GM19438 (cell line): Measurements from ENCODE around the gene SLC26A6.
A peak's percentile ranks its signal among the peaks of the same experiment; 100 is the strongest.

Experiments used
- ATAC-seq: cut with Tn5 transposase; IDR thresholded peaks from one replicate; pipeline ENCODE4 v1.9.1; 2021; ENCODE audit warnings: low read depth; ENCODE audit not compliant: unreplicated experiment

The SLC26A6 gene

DNA sequence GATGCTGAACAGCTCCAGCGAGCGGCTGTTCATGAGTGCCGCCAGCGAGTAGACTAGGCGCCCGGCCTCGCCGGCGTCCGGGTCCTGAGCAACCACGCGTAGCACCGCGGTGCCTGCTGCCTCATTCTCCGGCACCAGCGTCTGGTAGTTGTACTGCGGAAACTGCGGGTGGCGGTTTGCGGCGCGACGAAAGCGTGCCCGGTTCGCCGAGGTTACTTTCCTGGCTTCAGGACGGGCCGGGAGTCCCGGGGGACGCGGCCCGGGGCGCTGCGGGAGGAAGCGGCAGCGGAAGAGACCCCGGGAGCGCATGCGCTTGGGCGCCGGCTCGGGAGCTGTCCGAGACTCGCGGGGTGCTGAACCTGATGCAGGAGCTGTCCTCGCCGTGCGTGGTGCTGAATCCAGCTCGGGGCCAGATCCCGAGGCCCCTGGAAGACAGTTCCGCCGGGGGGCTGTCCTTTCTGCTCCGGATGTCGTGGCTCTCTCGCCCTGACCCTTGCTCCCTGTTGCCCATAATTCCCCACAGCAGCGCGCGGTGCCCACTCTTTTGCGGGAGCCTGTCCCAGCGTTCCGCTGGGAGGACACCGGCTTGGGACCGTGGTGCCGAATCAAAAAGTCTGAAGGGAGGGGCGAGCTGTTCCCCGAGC lies 26.4 kb upstream of the SLC26A6 start:
- no peak for ATAC-seq

- no peak for ATAC-seq
These were observed 25.6 kb upstream of the SLC26A6 start for GRCh38 chr3:48660800-48661400.

DNA sequence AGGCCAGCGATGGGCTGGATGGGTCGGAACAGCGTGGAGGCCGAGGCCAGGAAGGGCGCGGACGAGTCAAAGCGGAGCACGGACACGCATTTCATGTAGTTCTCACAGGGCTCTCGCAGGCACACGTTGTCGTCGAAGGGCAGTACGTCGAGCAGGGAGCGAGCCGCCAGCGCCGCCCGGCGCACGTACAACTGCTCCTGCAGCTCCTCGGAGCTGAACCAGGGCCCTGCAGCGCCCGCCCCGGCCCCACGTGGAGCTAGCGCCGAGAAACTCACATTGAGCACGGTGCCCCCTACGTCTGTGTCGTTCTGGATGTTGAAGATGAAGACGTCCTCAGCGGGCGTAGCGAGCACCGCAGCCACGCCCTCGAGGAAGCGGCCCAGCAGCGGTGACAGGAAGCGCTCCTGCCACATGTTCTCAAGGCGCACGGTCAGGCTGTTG lies 21.6 kb upstream of the SLC26A6 start:
- ATAC-seq, result no peak

DNA sequence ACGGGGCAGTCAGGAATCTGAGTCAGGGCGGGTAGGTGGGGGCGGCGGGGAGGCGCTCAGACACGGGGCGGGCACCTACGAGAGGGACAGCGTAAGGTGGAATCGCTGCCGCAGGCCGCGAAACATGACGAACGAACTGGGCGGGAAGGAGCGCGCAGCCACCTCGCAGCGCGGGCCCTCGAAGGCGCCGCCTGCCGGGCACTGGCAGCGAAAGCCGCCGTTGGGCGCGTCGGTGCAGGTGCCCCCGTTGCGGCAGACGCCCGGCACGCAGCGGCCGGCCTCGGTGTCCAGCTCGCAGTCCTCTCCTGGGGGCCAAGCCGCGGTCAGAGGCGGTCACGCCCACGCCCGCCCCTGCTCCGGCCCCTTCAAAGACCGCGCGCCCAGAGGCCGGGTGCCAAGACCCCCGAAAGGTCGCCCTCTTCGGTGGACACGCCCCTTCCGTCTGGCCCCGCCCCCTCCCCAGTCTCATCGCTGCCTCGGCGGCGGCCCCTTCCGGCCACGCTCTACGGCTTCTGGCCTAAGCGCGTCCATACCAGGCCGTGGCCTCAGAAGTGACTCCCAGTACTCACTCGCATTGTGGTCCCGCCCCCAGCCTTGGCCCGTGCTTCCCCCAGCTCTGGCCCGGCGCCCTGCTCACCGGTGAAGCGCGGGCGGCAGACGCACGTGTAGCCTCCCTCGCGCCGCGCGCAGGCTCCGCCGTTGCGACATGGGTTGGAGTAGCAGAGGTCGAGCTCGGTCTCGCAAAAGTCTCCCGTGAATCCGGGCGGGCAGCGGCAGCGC lies 21.0 kb upstream of the SLC26A6 start:
- ATAC-seq, result no peak

DNA sequence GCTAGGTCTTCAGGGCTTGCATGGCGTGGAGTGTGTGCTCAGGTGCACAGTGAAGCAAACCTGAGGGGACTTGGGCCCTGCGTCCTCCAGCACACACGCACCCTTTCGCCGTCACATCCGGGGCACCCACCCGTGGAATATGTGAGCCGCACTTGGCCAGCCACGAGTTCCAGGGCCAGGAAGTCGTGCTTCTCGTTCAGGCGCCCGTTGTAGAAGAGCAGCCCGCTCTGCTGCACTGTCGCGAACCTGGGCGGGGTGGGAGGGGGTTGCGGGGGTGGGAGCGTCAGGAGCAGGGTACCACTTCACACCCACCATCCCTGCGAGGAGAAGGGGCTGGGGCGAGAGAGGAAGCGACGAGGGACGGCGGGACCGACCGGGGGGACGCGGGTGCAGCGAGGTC lies 20.3 kb upstream of the SLC26A6 start:
- ATAC-seq, result no peak

DNA sequence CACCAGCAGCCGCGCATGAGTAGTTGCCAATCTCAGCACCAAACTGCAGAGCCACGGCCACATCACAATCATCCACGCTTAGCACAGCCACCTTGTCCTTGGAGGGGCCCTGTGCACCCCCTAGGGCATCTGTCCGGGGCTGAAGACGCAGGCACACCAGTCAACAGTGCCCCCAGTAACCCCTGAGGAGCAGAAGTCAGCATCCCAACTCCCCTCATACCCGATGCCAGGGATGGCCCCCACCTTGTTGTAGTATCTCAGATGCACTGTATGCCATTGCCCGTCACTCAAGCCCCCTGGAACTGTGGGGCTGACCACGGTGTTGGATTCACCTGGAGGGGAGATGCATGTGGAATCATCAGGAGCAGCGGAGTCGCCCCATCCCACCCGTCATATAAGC lies 19.8 kb upstream of the SLC26A6 start:
- no peak for ATAC-seq

DNA sequence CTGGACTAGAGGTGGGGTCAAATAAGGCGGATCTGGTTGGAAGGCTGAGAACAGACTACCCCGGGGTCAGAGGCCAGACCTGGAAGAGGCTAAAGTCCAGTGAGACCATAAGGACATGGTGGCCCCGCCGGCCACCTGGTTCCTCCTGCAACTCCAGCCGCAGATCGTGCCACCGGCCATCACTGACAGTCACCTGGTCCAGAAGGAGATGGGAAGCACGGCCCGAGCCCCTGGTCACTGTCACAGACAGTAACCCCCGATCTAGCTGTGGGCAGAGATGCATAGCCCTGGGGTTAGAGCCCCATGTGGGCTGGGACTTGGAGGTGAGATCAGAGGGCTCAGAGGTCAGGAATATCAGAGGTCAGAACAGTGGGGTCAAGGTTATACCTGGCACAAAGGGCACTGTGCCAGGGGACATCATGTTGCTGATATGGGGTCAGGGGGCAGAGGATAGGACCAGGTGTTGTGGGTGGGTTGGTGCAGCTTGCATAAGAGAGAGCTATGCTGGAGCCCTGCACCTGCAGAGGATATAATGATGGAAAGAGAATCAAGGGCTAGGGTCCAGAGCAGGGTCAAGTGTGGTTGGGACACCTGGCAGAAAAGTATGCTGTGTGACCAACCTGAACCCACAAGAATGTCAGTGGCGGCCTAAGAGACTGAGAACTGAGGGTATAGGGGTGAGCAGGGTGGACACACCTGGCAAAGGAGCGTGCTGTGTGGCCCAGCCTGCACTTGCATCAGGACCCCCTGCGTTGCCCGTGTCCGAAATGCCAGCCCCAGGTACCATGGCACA lies 17.9 kb upstream of the SLC26A6 start:
- no peak for ATAC-seq

DNA sequence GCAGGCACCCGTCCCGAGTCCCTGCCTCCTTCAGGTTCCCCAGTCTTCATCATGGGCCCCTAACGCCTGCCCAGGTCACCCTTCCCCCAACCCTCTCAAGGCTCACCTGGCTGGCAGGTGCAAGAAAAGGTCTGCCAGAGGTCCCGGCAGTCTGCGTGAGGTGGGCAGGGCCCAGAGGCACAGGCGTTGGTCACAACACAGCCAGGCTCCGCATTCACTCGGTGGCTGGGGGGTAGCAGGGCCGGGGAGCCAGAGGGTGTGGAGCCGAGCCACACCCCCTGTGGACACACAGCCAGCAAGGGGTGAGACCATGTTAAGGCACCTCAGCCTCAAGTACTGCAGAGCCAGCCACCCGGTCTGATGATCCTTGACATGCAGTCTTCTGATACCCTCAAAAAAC lies 16.5 kb upstream of the SLC26A6 start:
- ATAC-seq, result no peak

DNA sequence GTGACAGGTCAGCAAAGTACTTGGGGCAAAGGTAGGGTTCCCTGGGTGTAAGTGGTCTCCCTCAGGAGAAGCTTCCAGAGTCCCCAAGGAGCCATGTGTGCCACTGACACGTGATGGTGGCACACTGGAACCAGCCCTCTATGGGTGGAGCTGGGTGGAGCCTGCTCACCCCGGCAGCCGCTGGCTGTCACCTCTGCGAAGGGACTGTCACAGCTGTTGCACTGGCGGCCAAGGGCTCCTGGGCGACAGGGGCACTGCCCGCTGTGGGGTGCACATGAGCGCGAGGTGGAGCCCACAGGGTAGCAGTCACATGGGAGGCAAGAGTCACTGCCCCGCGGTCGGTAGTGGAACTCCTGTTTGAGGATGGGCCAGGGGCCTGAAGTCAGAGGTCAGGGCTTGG lies 15.5 kb upstream of the SLC26A6 start:
- no peak for ATAC-seq

DNA sequence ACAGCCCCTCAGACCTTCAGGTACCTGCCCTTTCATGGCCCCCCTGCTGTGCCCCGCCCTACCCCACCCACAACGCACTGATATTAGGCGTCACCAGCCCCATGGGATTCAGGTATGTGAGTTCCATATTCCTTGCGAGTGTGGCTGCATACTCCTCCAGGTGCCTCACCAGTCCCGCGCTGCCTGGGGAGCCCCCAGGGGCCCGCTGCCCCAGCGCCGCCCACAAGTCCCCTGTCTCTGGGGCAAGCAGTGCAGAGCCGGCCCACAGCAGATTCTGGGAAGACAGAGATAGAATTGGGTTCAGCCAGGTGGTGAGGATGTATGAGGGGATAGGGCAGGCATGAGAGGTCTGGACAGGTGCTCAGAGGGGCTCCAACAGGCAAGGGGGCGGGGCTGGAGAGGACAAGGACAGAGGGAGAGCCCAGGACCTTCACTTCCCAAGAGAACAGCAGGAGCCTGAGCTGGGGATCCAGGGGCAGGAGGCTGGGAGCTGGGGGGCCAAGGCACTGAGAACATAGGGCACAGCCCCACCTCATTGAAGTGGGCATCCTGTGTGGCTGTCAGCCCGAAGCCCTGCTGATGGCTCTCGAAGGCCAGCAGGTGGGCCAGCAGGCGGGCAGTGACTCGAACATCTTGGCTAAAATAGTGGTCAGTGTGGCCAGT lies 13.1 kb upstream of the SLC26A6 start:
- ATAC-seq, result no peak

GRCh38 chr3:48647714-48648113 lies 12.5 kb upstream of the SLC26A6 start:
- ATAC-seq, result no peak

DNA sequence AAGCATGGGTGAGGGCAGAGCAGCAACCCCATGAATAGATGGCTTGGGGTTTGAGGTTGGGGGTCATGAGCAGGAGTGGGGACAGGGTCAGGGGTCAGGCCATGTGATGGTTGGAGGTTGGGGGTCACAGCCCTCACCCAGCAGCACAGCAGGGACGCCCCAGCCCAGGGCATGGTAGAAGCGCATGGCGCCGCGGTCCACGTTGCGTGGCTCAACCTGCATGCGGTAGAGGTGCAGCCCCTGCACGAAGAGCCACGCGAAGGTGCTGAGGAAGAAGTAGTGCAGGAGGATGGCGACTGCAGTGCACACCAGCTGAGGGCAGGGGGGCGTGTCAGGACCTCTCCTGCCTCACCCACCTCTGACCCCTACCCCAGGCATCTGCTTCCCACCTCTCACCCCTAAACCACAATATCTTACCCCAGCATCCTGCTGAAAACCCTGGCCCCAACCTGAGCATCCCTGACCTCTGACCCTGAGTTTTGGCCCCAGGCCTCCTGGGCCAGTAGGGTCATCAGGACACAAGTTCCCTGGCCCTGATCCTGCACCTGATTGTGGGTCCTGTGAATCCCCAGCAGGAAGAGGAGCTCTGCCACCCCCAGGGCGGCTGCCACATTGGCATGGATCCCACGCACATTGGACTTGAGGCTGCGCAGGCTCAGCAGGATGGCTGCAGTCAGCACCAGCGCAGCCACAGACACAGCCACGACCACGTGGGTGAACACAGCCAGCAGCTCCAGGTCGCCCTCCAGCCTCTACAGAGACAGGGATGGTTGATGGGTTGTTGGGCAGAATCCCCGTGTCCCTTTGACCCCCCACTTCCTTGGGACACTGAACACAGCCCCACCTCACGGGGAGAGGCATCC lies 9.9 kb upstream of the SLC26A6 start:
- ATAC-seq, result no peak

GRCh38 chr3:48642605-48643004 lies 7.3 kb upstream of the SLC26A6 start:
- ATAC-seq, result no peak

DNA sequence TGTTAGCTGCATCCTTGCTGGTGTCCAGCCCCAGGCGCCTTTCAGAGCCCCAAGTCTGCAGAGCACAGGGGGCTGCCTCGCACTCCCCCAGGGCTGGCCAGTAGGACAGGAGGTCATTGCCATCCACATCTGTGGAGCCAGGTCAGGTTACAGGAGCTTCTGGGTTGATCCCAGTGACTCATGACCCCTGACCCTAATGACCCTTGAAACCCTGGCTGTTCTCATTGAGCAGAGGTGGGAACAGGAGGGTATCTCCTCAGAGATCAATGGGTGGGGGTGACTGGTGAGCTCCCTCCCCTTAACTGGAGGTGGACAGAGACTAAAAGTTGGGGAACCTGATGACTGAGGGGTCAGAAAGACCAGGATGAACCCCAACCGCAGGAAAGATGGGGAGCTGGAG lies 6.1 kb upstream of the SLC26A6 start:
- no peak for ATAC-seq

- no peak for ATAC-seq
These were observed 4.8 kb upstream of the SLC26A6 start for GRCh38 chr3:48639944-48640606.

DNA sequence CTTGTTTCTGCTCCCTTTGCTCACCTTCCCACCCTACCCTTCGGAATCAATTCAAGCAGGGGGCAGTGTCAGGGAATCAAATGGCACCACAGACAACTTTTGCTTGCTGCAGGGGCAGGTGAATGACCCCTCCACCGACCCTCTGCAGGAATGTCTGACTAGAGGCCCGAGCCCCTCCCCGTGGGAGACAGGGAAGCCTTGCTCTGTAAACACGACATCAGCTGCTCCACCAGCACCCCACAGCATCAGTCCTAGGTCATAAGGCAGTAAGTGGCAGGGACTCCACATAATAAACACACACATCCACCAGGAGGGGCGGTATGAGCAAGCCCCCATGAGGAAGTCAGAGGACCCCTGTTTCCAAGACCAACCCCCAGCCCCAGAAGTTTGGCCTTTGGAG lies 2.0 kb upstream of the SLC26A6 start:
- no peak for ATAC-seq

- no peak for ATAC-seq
These were observed 941 bp upstream of the SLC26A6 start for GRCh38 chr3:48636149-48636655.

DNA sequence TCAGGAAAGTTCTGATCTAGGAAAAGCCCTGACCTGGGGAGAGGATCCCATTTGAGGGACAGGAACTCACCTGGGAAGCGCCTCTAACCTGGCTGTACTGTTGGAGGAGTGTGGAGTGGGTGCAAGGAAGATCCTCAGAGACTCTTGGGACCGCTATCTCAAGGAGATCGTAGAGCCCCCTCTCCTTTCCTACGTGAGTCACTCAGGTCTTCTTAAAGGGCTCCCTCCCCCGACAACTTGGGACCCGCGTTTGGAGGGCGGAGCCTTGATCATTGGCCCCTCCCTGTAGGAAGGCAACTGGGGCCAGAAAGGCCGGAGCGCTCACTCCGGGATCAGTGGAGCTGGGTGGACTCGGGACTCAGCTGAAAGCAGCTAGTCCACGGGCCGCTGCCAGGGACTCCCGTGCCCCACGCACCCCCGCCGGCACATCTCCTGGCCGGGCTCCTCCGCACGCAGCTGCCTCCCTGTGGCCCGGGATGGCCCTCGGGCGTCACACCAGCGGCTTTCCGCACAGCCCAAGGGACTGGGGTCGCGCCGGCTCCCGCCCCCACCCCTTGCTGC lies 520 bp downstream of the SLC26A6 start:
- ATAC-seq, result peak; percentile 27

GRCh38 chr3:48633743-48634142 lies 1.5 kb downstream of the SLC26A6 start:
- no peak for ATAC-seq
